ENCODE results near the gene TUT4. TPM values are rescaled to one million over a fixed set of nuclear protein-coding genes. Genes with fewer than 3 reads are reported as not detected.
A peak's percentile ranks its signal among the peaks of the same experiment; 100 is the strongest.

Gene TUT4
- total and polyA plus RNA-seq, 7 donors, result 13.3 to 70.5 (median 50.3) TPM

- Histone ChIP-seq H3K4me1 (peaks cover 27% of the 10 kb centered on the region), H3K27ac (peak overlapping the region; percentile 76), H3K4me3 (no peak overlapping the region), H3K27me3 (ENCODE audit: insufficient read depth in 3 of 3, low read length in 2 of 3) (no peaks in the 10 kb centered on the region), H3K9me3 (no peaks in the 10 kb centered on the region), H3K36me3 (ENCODE audit: insufficient read depth in 1 of 2, low read depth in 1 of 2) (no peaks in the 10 kb centered on the region)
- 95 to 97% (median 95%) methylated on average over 1 of the region's 1 CpG for WGBS, 3 donors
- intact Hi-C loops (cut with DNase I), result loop anchor here in 1 of 2 donors (5.0 kb wide), 1 partner anchor 36 kb away; no protein-coding TSS in a partner anchor
- TF ChIP-seq CTCF (IDR thresholded peaks at IDR 0.05), result no peak
- ATAC-seq, result no peak
- no peak for DNase-seq
These were observed 40.6 kb upstream of the TUT4 start for GRCh38 chr1:52593495-52593894.

- Histone ChIP-seq H3K36me3 (ENCODE audit: insufficient read depth in 1 of 2, low read depth in 1 of 2) (no peaks in the 10 kb centered on the region), H3K27me3 (ENCODE audit: insufficient read depth in 3 of 3, low read length in 2 of 3) (no peaks in the 10 kb centered on the region), H3K27ac (peak overlapping the region; percentile 76), H3K4me3 (no peak overlapping the region), H3K9me3 (no peaks in the 10 kb centered on the region), H3K4me1 (peaks cover 27% of the 10 kb centered on the region)
- ATAC-seq (peak; percentile 59 to 96 (median 90)), DNase-seq (no peak)
- intact Hi-C loops (cut with DNase I), result loop anchor here in 1 of 2 donors (5.0 kb wide), 1 partner anchor 35 kb away; no protein-coding TSS in a partner anchor
- no peak for TF ChIP-seq CTCF (IDR thresholded peaks at IDR 0.05)
- WGBS, 3 donors, result 38 to 52% (median 40%) methylated on average over 5 of the region's 5 CpGs
These were observed 39.9 kb upstream of the TUT4 start for GRCh38 chr1:52592637-52593323.

GRCh38 chr1:52590266-52590665, 37.4 kb upstream of the TUT4 start:
- Histone ChIP-seq H3K9me3 (no peaks in the 10 kb centered on the region), H3K36me3 (ENCODE audit: insufficient read depth in 1 of 2, low read depth in 1 of 2) (no peaks in the 10 kb centered on the region), H3K27me3 (ENCODE audit: insufficient read depth in 3 of 3, low read length in 2 of 3) (no peaks in the 10 kb centered on the region), H3K4me3 (no peak overlapping the region), H3K27ac (no peak overlapping the region), H3K4me1 (peaks cover 20% of the 10 kb centered on the region)
- no peak for DNase-seq
- no peak for ATAC-seq
- intact Hi-C loops (cut with DNase I), result loop anchor here in 1 of 2 donors (5.0 kb wide), 1 partner anchor 33 kb away; no protein-coding TSS in a partner anchor
- 48 to 61% (median 57%) methylated on average over 6 of the region's 6 CpGs for WGBS, 3 donors
- no peak for TF ChIP-seq CTCF (IDR thresholded peaks at IDR 0.05)

GRCh38 chr1:52588535-52588934, 35.6 kb upstream of the TUT4 start:
- intact Hi-C loops (cut with DNase I), result no loop called here
- DNase-seq (no peak), ATAC-seq (no peak)
- WGBS, 3 donors, result 53 to 59% (median 56%) methylated on average over 1 of the region's 1 CpG
- Histone ChIP-seq H3K9me3 (no peaks in the 10 kb centered on the region), H3K4me1 (peaks cover 14% of the 10 kb centered on the region), H3K27ac (no peak overlapping the region), H3K27me3 (ENCODE audit: insufficient read depth in 3 of 3, low read length in 2 of 3) (no peaks in the 10 kb centered on the region), H3K4me3 (no peak overlapping the region), H3K36me3 (ENCODE audit: insufficient read depth in 1 of 2, low read depth in 1 of 2) (no peaks in the 10 kb centered on the region)
- no peak for TF ChIP-seq CTCF (IDR thresholded peaks at IDR 0.05)

- intact Hi-C loops (cut with DNase I), result no loop called here
- DNase-seq (no peak), ATAC-seq (no peak)
- Histone ChIP-seq H3K36me3 (ENCODE audit: insufficient read depth in 1 of 2, low read depth in 1 of 2) (no peaks in the 10 kb centered on the region), H3K4me1 (peaks cover 9% of the 10 kb centered on the region), H3K27ac (no peak overlapping the region), H3K9me3 (no peaks in the 10 kb centered on the region), H3K27me3 (ENCODE audit: insufficient read depth in 3 of 3, low read length in 2 of 3) (no peaks in the 10 kb centered on the region), H3K4me3 (no peak overlapping the region)
- TF ChIP-seq CTCF (IDR thresholded peaks at IDR 0.05), result no peak
These were observed 35.1 kb upstream of the TUT4 start for GRCh38 chr1:52588027-52588426.

Measured in psoas muscle (tissue), 8 donors.